GM23338 (cell line): ENCODE results near the gene TSR3. TPM values are rescaled to one million over a fixed set of nuclear protein-coding genes. Genes with fewer than 3 reads are reported as not detected.

Experiments used
- ATAC-seq: fragments of 200-7000 bp; cut with Tn5 transposase; 3 replicates; pipeline ENCODE4 v1.9.1; 2020
- DNase-seq: peaks from one replicate; pipeline ENCODE4 v3.0.0-alpha.2; 2015; ENCODE audit warnings: low spot score
- H2AFZ ChIP-seq: fragments of 200-600 bp; sonication (generic); 2 replicates; pipeline ENCODE4 v1.8.0; 2016; ENCODE audit warnings: antibody characterized with exemption, mild to moderate bottlenecking, moderate library complexity
- H3F3A ChIP-seq: fragments of 200-600 bp; sonication (generic); replicated peaks from 2 replicates; pipeline ENCODE4 v1.8.0; 2017; ENCODE audit warnings: antibody characterized with exemption, mixed run types, low read depth
- H3K27ac ChIP-seq: fragments of 200-600 bp; sonication (generic); 2 replicates; pipeline ENCODE4 v1.6.1; 2016; ENCODE audit warnings: low read depth
- H3K27me3 ChIP-seq: fragments of 200-600 bp; sonication (generic); 2 replicates; pipeline ENCODE4 v1.8.0; 2016; ENCODE audit warnings: mild to moderate bottlenecking, mixed run types, moderate library complexity; ENCODE audit not compliant: insufficient read depth
- H3K36me3 ChIP-seq: fragments of 200-600 bp; sonication (generic); 2 replicates; pipeline ENCODE4 v1.8.0; 2016; ENCODE audit warnings: mild to moderate bottlenecking; ENCODE audit not compliant: insufficient read depth
- H3K4me1 ChIP-seq: fragments of 200-600 bp; sonication (generic); 2 replicates; pipeline ENCODE4 v1.8.0; 2016; ENCODE audit warnings: mild to moderate bottlenecking, moderate library complexity; ENCODE audit not compliant: insufficient read depth
- H3K4me2 ChIP-seq: fragments of 200-600 bp; sonication (generic); 2 replicates; pipeline ENCODE4 v1.7.1; 2017; ENCODE audit warnings: mixed run types
- H3K4me3 ChIP-seq: fragments of 200-600 bp; sonication (generic); 2 replicates; pipeline ENCODE4 v1.6.1; 2016; ENCODE audit warnings: mixed run types
- H3K79me2 ChIP-seq: fragments of 200-600 bp; sonication (generic); replicated peaks from 2 replicates; pipeline ENCODE4 v1.8.0; 2017; ENCODE audit warnings: mild to moderate bottlenecking; ENCODE audit not compliant: insufficient read depth
- H3K9me2 ChIP-seq: fragments of 200-600 bp; sonication (generic); 2 replicates; pipeline ENCODE4 v1.8.0; 2017; ENCODE audit not compliant: insufficient read depth
- H4K20me1 ChIP-seq: fragments of 200-600 bp; sonication (generic); replicated peaks from 2 replicates; pipeline ENCODE4 v1.8.0; 2017; ENCODE audit warnings: mild to moderate bottlenecking; ENCODE audit not compliant: insufficient read depth
- H3K27ac Mint-ChIP-seq: 2 replicates; pipeline ENCODE4 v1.8.0; 2020; ENCODE audit warnings: inconsistent platforms, mild to moderate bottlenecking, moderate library complexity, mixed read lengths
- H3K27me3 Mint-ChIP-seq: 3 replicates; pipeline ENCODE4 v1.8.0; 2022; ENCODE audit warnings: low read depth, mild to moderate bottlenecking, moderate library complexity, mixed read lengths, inconsistent platforms; ENCODE audit not compliant: insufficient read depth, poor library complexity
- H3K36me3 Mint-ChIP-seq: 3 replicates; pipeline ENCODE4 v1.8.0; 2021; ENCODE audit warnings: low read depth, mild to moderate bottlenecking, inconsistent platforms, moderate library complexity, mixed read lengths
- H3K4me1 Mint-ChIP-seq: 3 replicates; pipeline ENCODE4 v1.8.0; 2020; ENCODE audit warnings: mild to moderate bottlenecking, inconsistent platforms, mixed read lengths
- H3K4me3 Mint-ChIP-seq: 3 replicates; pipeline ENCODE4 v1.8.0; 2021; ENCODE audit warnings: moderate library complexity, mild to moderate bottlenecking, inconsistent platforms, mixed read lengths
- H3K9me3 Mint-ChIP-seq: 3 replicates; pipeline ENCODE4 v1.8.0; 2020; ENCODE audit warnings: moderate library complexity, mild to moderate bottlenecking, inconsistent platforms, mixed read lengths
- CREB1 ChIP-seq: fragments of 250-450 bp; sonication (Bioruptor Pico); IDR thresholded peaks from 2 replicates; pipeline ENCODE4 v1.5.0; 2020; ENCODE audit warnings: low read depth, mild to moderate bottlenecking, moderate library complexity
- CTCF ChIP-seq, 2 experiments: fragments of 200-600 bp in 1 of 2; sonication (generic) in 1 of 2; conservative IDR thresholded peaks; 2 replicates each; pipeline versions ENCODE4 v1.5.1 to v1.6.1; 2016 to 2017; ENCODE audit warnings: antibody characterized with exemption in 2 of 2, low read depth in 2 of 2, mild to moderate bottlenecking in 2 of 2, moderate library complexity in 1 of 2
- ETS1 ChIP-seq: IDR thresholded peaks from 2 replicates; pipeline ENCODE4 v1.6.1; 2016; ENCODE audit warnings: antibody characterized with exemption
- EZH2 ChIP-seq: fragments of 200-600 bp; sonication (generic); IDR thresholded peaks from one replicate; pipeline ENCODE4 v1.8.0; 2017; ENCODE audit warnings: antibody characterized with exemption, mild to moderate bottlenecking, low read depth; ENCODE audit not compliant: unreplicated experiment
- EZH2phosphoT487 ChIP-seq: fragments of 200-600 bp; sonication (generic); IDR thresholded peaks from one replicate; pipeline ENCODE4 v1.8.1; 2018; ENCODE audit warnings: antibody characterized with exemption; ENCODE audit not compliant: unreplicated experiment
- JUNB ChIP-seq: IDR thresholded peaks from one replicate; pipeline ENCODE4 v1.6.1; 2016; ENCODE audit warnings: antibody characterized with exemption; ENCODE audit not compliant: unreplicated experiment
- NANOG ChIP-seq: IDR thresholded peaks from 2 replicates; pipeline ENCODE4 v1.6.1; 2016; ENCODE audit warnings: antibody characterized with exemption, borderline replicate concordance
- POLR2AphosphoS5 ChIP-seq: IDR thresholded peaks from 2 replicates; pipeline ENCODE4 v1.6.1; 2016; ENCODE audit warnings: antibody characterized with exemption, low read depth
- REST ChIP-seq: IDR thresholded peaks from one replicate; pipeline ENCODE4 v1.6.1; 2018; ENCODE audit warnings: antibody characterized with exemption; ENCODE audit not compliant: unreplicated experiment
- STAT1 ChIP-seq: IDR thresholded peaks from one replicate; pipeline ENCODE4 v1.6.1; 2016; ENCODE audit warnings: antibody characterized with exemption; ENCODE audit not compliant: unreplicated experiment
- ZNF114 ChIP-seq: fragments of 250-450 bp; sonication (Bioruptor Pico); IDR thresholded peaks from 2 replicates; pipeline ENCODE4 v1.5.0; 2020; ENCODE audit warnings: mild to moderate bottlenecking, moderate library complexity
- ZNF331 ChIP-seq: fragments of 250-450 bp; sonication (Bioruptor Pico); IDR thresholded peaks from 2 replicates; pipeline ENCODE4 v1.5.0; 2020; ENCODE audit warnings: low read depth, mild to moderate bottlenecking, moderate library complexity
- ZNF462 ChIP-seq: fragments of 250-450 bp; sonication (Bioruptor Pico); IDR thresholded peaks from 2 replicates; pipeline ENCODE4 v1.5.0; 2020; ENCODE audit warnings: mild to moderate bottlenecking, moderate library complexity
- polyA plus RNA-seq: library from polyadenylated mRNA; unstranded; fragments of >200 nt; fragmentation: Nextera tagmentation; extraction: Ambion mirVana; gene quantifications from 2 replicates; pipeline ENCODE4 v1.2.1, GENCODE V29; 2016
- total RNA-seq: library from RNA; depleted of rRNA; stranded (reverse); fragments of >200 nt; shearing (Covaris generic); gene quantifications from 2 replicates; pipeline ENCODE4 v1.2.3, GENCODE V29; 2014

TSR3 gene
- total and polyA plus RNA-seq, 2 experiments from 2014 or later, result 58.5 to 97.3 TPM

GRCh38 chr16:1349351-1349750 is 2.3 kb downstream of the TSR3 start:
- ATAC-seq (no peak), DNase-seq (no peak)
- no peak for TF ChIP-seq ETS1
- TF ChIP-seq JUNB, result no peak
- TF ChIP-seq REST, result no peak
- TF ChIP-seq POLR2AphosphoS5, result no peak
- TF ChIP-seq ZNF462, result no peak
- TF ChIP-seq NANOG, result no peak
- no peak for TF ChIP-seq ZNF114 (CRISPR knock-in tag)
- no peak for TF ChIP-seq CTCF (conservative IDR thresholded peaks at IDR 0.05; ENCODE audit: low read depth in 2 of 2)
- no peak for TF ChIP-seq CREB1 (CRISPR knock-in tag)
- TF ChIP-seq ZNF331, result no peak
- no peak for TF ChIP-seq STAT1
- no peak for TF ChIP-seq EZH2phosphoT487
- no peak for TF ChIP-seq EZH2
- H3K36me3 Mint-ChIP-seq, result peaks cover 4% of the 10 kb centered on the region; the same call in 2 of the 3 replicates
- Histone ChIP-seq H2AFZ (no peak overlapping the region), H3K4me3 (no peak overlapping the region), H3K9me2 (no peaks in the 10 kb centered on the region), H3K27me3 (no peaks in the 10 kb centered on the region), H3K79me2 (peaks cover 26% of the 10 kb centered on the region), H3K27ac (no peak overlapping the region), H3K4me1 (peaks cover 7% of the 10 kb centered on the region; the same call in 1 of the 2 replicates), H3F3A (no peaks in the 10 kb centered on the region; the same call in 1 of the 2 replicates), H4K20me1 (peaks cover 4% of the 10 kb centered on the region; the same call in 1 of the 2 replicates), H3K4me2 (no peak overlapping the region), H3K36me3 (no peaks in the 10 kb centered on the region; the same call in 1 of the 2 replicates)
- peaks cover 3% of the 10 kb centered on the region for H3K9me3 Mint-ChIP-seq
- no peak overlapping the region for H3K27ac Mint-ChIP-seq
- peaks cover 28% of the 10 kb centered on the region for H3K27me3 Mint-ChIP-seq
- no peak overlapping the region for H3K4me3 Mint-ChIP-seq
- peaks cover 6% of the 10 kb centered on the region for H3K4me1 Mint-ChIP-seq
